Caco-2 (cell line): Measurements from ENCODE around the gene ZSWIM8. TPM values are rescaled to one million over a fixed set of nuclear protein-coding genes. Genes with fewer than 3 reads are reported as not detected.
"Not testable (repeated sequence)": the region's sequence is repeated elsewhere in the genome, so short reads cannot be mapped to it uniquely, and the experiment has no call there.

Source experiments
- Bru-seq: library from RNA; stranded (reverse); fragments of 400-500 nt; gene quantifications from one replicate; lab custom pipeline; 2021; lab: Mats Ljungman, UMichigan
- BruChase-seq, 2 experiments: library from RNA; stranded (reverse); fragments of 400-500 nt; gene quantifications; one replicate each; lab custom pipeline; 2021; lab: Mats Ljungman, UMichigan
- BruUV-seq: library from RNA; stranded (reverse); fragments of 400-500 nt; replicated peaks from 2 replicates; lab custom pipeline; 2021; lab: Mats Ljungman, UMichigan
- CTCF ChIA-PET: fragments of 300-600 bp; sonication (Branson Sonifier 250); formaldehyde crosslinking; loops from one replicate; lab custom pipeline; 2022; ENCODE audit warnings: antibody characterized with exemption; lab: Charles Lee
- POLR2A ChIA-PET: fragments of 300-600 bp; sonication (Branson Sonifier 250); formaldehyde crosslinking; loops from one replicate; lab custom pipeline; 2022; ENCODE audit warnings: antibody characterized with exemption; lab: Charles Lee
- DNase-seq, 2 experiments: peaks; one replicate each; pipeline versions ENCODE4 v3.0.0 to v3.0.0-alpha.2; 2020 to 2022
- H3K27me3 ChIP-seq: replicated peaks from 2 replicates; pipeline ENCODE4 v1.6.0; 2011; ENCODE audit warnings: low read length; ENCODE audit not compliant: control insufficient read depth, insufficient read depth
- H3K36me3 ChIP-seq: 2 replicates; pipeline ENCODE4 v1.5.1; 2011; ENCODE audit warnings: low read length; ENCODE audit not compliant: control insufficient read depth, insufficient read depth
- H3K4me1 ChIP-seq: fragments of 250-450 bp; sonication (Bioruptor Pico); 2 replicates; pipeline ENCODE4 v1.5.1; 2020; ENCODE audit warnings: mild to moderate bottlenecking
- H3K4me3 ChIP-seq: 2 replicates; pipeline ENCODE4 v1.5.1; 2011; ENCODE audit warnings: low read depth, mild to moderate bottlenecking, control low read depth, low read length
- H3K9me3 ChIP-seq: fragments of 250-450 bp; sonication (Bioruptor Pico); 2 replicates; pipeline ENCODE4 v1.5.1; 2020; ENCODE audit warnings: mild to moderate bottlenecking, moderate library complexity
- H3K27ac Mint-ChIP-seq: one replicate; pipeline ENCODE4 v1.8.0; 2022; ENCODE audit warnings: mixed read lengths; ENCODE audit not compliant: unreplicated experiment
- H3K27me3 Mint-ChIP-seq: one replicate; pipeline ENCODE4 v1.8.0; 2022; ENCODE audit warnings: mixed read lengths; ENCODE audit not compliant: insufficient read depth, unreplicated experiment
- H3K36me3 Mint-ChIP-seq: one replicate; pipeline ENCODE4 v1.8.0; 2022; ENCODE audit warnings: mild to moderate bottlenecking, mixed read lengths; ENCODE audit not compliant: insufficient read depth, unreplicated experiment
- H3K4me1 Mint-ChIP-seq: one replicate; pipeline ENCODE4 v1.8.0; 2022; ENCODE audit warnings: low read depth, mixed read lengths; ENCODE audit not compliant: unreplicated experiment
- H3K4me3 Mint-ChIP-seq: one replicate; pipeline ENCODE4 v1.8.0; 2022; ENCODE audit warnings: mild to moderate bottlenecking, moderate library complexity, mixed read lengths; ENCODE audit not compliant: unreplicated experiment
- H3K9me3 Mint-ChIP-seq: one replicate; pipeline ENCODE4 v1.8.0; 2022; ENCODE audit warnings: mixed read lengths; ENCODE audit not compliant: unreplicated experiment
- CTCF ChIP-seq, 2 experiments: fragments of 200-600 bp in 1 of 2; IDR thresholded peaks; 1 replicate in 1 of 2; 2 replicates in 1 of 2; pipeline versions ENCODE4 v1.5.1 to v1.8.0; 2011 to 2022; ENCODE audit warnings: antibody characterized with exemption in 1 of 2, control low read depth in 1 of 2, inconsistent platforms in 1 of 2, low read depth in 1 of 2, low read length in 1 of 2, mild to moderate bottlenecking in 1 of 2, moderate library complexity in 1 of 2; ENCODE audit not compliant: insufficient read depth in 1 of 2, severe bottlenecking in 1 of 2, unreplicated experiment in 1 of 2
- intact Hi-C: fragments of 100-400 bp; cut with micrococcal nuclease; formaldehyde crosslinking; loops from one replicate; pipeline ENCODE4 v1.10.0; 2022; ENCODE audit not compliant: unreplicated experiment
- long read RNA-seq: library from polyadenylated mRNA; stranded (forward); transcript quantifications from one replicate; pipeline ENCODE4 v2.0.0, GENCODE V29; 2022
- total RNA-seq: library from RNA; stranded (reverse); gene quantifications from 2 replicates; pipeline ENCODE4 v1.2.3, GENCODE V29; 2022

ZSWIM8 gene
- 93.2 and 103 TPM in 2 replicates for total RNA-seq
- Bru-seq, nascent RNA: percentile 68 among the genes with signal in this experiment
- percentile 78 among the genes with signal in this experiment for BruChase-seq, experiment 1, labeled RNA remaining after a 2-hour chase
- BruChase-seq, experiment 2, labeled RNA remaining after a 6-hour chase: percentile 85 among the genes with signal in this experiment
- long read RNA-seq, partial matches to known transcripts: 16 of 33 reads
- long read RNA-seq, other reads (novel, unspliced or antisense): 16 of 33 reads

- peak within 1 kb of the TSS; percentile 90 for H3K4me3 ChIP-seq
- no peaks in the 10 kb centered on the region for H3K9me3 ChIP-seq
- no peaks in the 10 kb centered on the region; the same call in 1 of the 2 replicates for H3K36me3 ChIP-seq
- TF ChIP-seq CTCF (IDR thresholded peaks at IDR 0.05; ENCODE audit: insufficient read depth in 1 of 2, low read depth in 1 of 2, low read length in 1 of 2, severe bottlenecking in 1 of 2, unreplicated experiment in 1 of 2): no peak
- H3K4me1 Mint-ChIP-seq: peaks cover 13% of the 10 kb centered on the region
- no TSS peak for BruUV-seq
- H3K4me3 Mint-ChIP-seq: peak within 1 kb of the TSS; percentile 82
- peaks cover 35% of the 10 kb centered on the region for H3K36me3 Mint-ChIP-seq
- DNase-seq: peak; percentile 87 to 90
- ChIA-PET CTCF (interaction anchor here (0.6 to 1.4 kb wide), 2 partner anchors 12 to 1537 kb away, joined by 3 to 7 read pairs; a partner anchor contains a TSS), POLR2A (interaction anchor here (1.0 kb wide), 1 partner anchor 13 kb away, joined by 3 read pairs; no protein-coding TSS in a partner anchor)
- no peaks in the 10 kb centered on the region for H3K27me3 Mint-ChIP-seq
- H3K27me3 ChIP-seq: no peaks in the 10 kb centered on the region
- intact Hi-C loops: loop anchor here (5.0 to 10.0 kb wide), 2 partner anchors 43 to 90 kb away; partner anchors contain the start of genes CAMK2G and SEC24C
- peak within 1 kb of the TSS; percentile 77 for H3K27ac Mint-ChIP-seq
- H3K4me1 ChIP-seq: no peaks in the 10 kb centered on the region; the same call in 1 of the 2 replicates
- H3K9me3 Mint-ChIP-seq: no peaks in the 10 kb centered on the region
Measured at GRCh38 chr10:73785211-73785720, at the start of gene ZSWIM8. Gene ZSWIM8 (plus strand): TSS chr10:73785606. CDS start chr10:73785879, 273 bp downstream.

GRCh38 chr10:73740501-73741254 lies 44.7 kb upstream of the ZSWIM8 start:
- POLR2A ChIA-PET, CTCF ChIA-PET, H3K4me3 ChIP-seq, H3K27me3 Mint-ChIP-seq, H3K27me3 ChIP-seq, H3K27ac Mint-ChIP-seq, H3K36me3 ChIP-seq, H3K4me1 Mint-ChIP-seq, H3K4me3 Mint-ChIP-seq, H3K4me1 ChIP-seq, H3K9me3 Mint-ChIP-seq, BruUV-seq, H3K9me3 ChIP-seq, DNase-seq: not testable (repeated sequence)
- H3K36me3 Mint-ChIP-seq: peaks cover 36% of the 10 kb centered on the region
- intact Hi-C loops: loop anchor here (5.0 kb wide), 1 partner anchor 47 kb away; the partner anchor contains the start of gene ZSWIM8

GRCh38 chr10:73742454-73742734 lies 43.0 kb upstream of the ZSWIM8 start:
- DNase-seq: no peak
- Mint-ChIP-seq H3K4me3 (no peak overlapping the region), H3K9me3 (no peaks in the 10 kb centered on the region), H3K27me3 (no peaks in the 10 kb centered on the region), H3K36me3 (peaks cover 42% of the 10 kb centered on the region), H3K4me1 (peaks cover 6% of the 10 kb centered on the region), H3K27ac (peak overlapping the region; percentile 99)
- CTCF ChIA-PET: no interaction called here
- Histone ChIP-seq H3K4me3 (no peak overlapping the region), H3K36me3 (no peaks in the 10 kb centered on the region), H3K9me3 (no peaks in the 10 kb centered on the region), H3K27me3 (no peaks in the 10 kb centered on the region), H3K4me1 (peaks cover 6% of the 10 kb centered on the region; the same call in 1 of the 2 replicates)
- no peak for TF ChIP-seq CTCF (IDR thresholded peaks at IDR 0.05; ENCODE audit: insufficient read depth in 1 of 2, low read depth in 1 of 2, low read length in 1 of 2, severe bottlenecking in 1 of 2, unreplicated experiment in 1 of 2)
- POLR2A ChIA-PET: interaction anchor here (2.0 kb wide), 1 partner anchor 12 kb away, joined by 11 read pairs; no protein-coding TSS in a partner anchor
- no TSS peak for BruUV-seq
- intact Hi-C loops: loop anchor here (5.0 kb wide), 1 partner anchor 45 kb away; the partner anchor contains the start of gene ZSWIM8
